WTC11 (cell line): ENCODE data around the gene TRABD. TPM values are rescaled to one million over a fixed set of nuclear protein-coding genes. Genes with fewer than 3 reads are reported as not detected.

ENCODE experiments used
- ATAC-seq: fragments of 200-7000 bp; cut with Tn5 transposase; 2 replicates; pipeline ENCODE4 v1.10.0; 2021; ENCODE audit warnings: mild to moderate bottlenecking, moderate library complexity
- CTCF ChIA-PET: fragments of 300-600 bp; sonication (Branson Sonifier 250); formaldehyde crosslinking; loops from one replicate; lab custom pipeline; 2021; ENCODE audit warnings: antibody characterized with exemption; lab: Charles Lee
- POLR2A ChIA-PET: fragments of 350-600 bp; sonication (Branson Sonifier 250); formaldehyde crosslinking; loops from one replicate; lab custom pipeline; 2021; ENCODE audit warnings: antibody characterized with exemption; lab: Charles Lee
- DNase-seq: peaks from one replicate; pipeline ENCODE4 v3.0.0; 2021; ENCODE audit warnings: low spot score
- H3K27ac Mint-ChIP-seq: 2 replicates; pipeline ENCODE4 v1.8.0; 2021; ENCODE audit warnings: mixed read lengths
- H3K27me3 Mint-ChIP-seq: 2 replicates; pipeline ENCODE4 v1.8.0; 2021; ENCODE audit warnings: low read depth, mild to moderate bottlenecking, moderate library complexity, mixed read lengths
- H3K36me3 Mint-ChIP-seq: 2 replicates; pipeline ENCODE4 v1.8.0; 2021; ENCODE audit warnings: mixed read lengths
- H3K4me1 Mint-ChIP-seq: 2 replicates; pipeline ENCODE4 v1.8.0; 2022; ENCODE audit warnings: mixed read lengths
- H3K4me3 Mint-ChIP-seq: 2 replicates; pipeline ENCODE4 v1.8.0; 2021; ENCODE audit warnings: mild to moderate bottlenecking, moderate library complexity, mixed read lengths
- H3K9me3 Mint-ChIP-seq: 2 replicates; pipeline ENCODE4 v1.8.0; 2021; ENCODE audit warnings: mixed read lengths
- CREB1 ChIP-seq: sonication (generic); formaldehyde crosslinking; IDR thresholded peaks from 2 replicates; pipeline ENCODE4 v1.8.0; 2023; ENCODE audit warnings: mild to moderate bottlenecking, missing genetic modification reagents
- CREM ChIP-seq: sonication (generic); formaldehyde crosslinking; IDR thresholded peaks from 2 replicates; pipeline ENCODE4 v1.8.1; 2022; ENCODE audit warnings: mild to moderate bottlenecking, missing genetic modification reagents, moderate library complexity
- ELF4 ChIP-seq: sonication (generic); formaldehyde crosslinking; IDR thresholded peaks from 2 replicates; pipeline ENCODE4 v1.8.1; 2022; ENCODE audit warnings: low read depth, mild to moderate bottlenecking, moderate library complexity, missing genetic modification reagents
- EMX1 ChIP-seq: fragments of 250-450 bp; sonication (Bioruptor Pico); IDR thresholded peaks from 2 replicates; pipeline ENCODE4 v1.8.0; 2021; ENCODE audit warnings: mild to moderate bottlenecking
- FOXP1 ChIP-seq: sonication (generic); formaldehyde crosslinking; IDR thresholded peaks from 2 replicates; pipeline ENCODE4 v1.8.0; 2022; ENCODE audit warnings: missing genetic modification reagents, mild to moderate bottlenecking, moderate library complexity, borderline replicate concordance
- IRF2 ChIP-seq: sonication (generic); formaldehyde crosslinking; IDR thresholded peaks from 2 replicates; pipeline ENCODE4 v1.8.0; 2022; ENCODE audit warnings: low read depth, missing genetic modification reagents, borderline replicate concordance
- KAT7 ChIP-seq: sonication (generic); formaldehyde crosslinking; IDR thresholded peaks from 2 replicates; pipeline ENCODE4 v1.8.1; 2023; ENCODE audit warnings: missing genetic modification reagents, mild to moderate bottlenecking, borderline replicate concordance
- ZBTB21 ChIP-seq: sonication (generic); formaldehyde crosslinking; IDR thresholded peaks from 2 replicates; pipeline ENCODE4 v1.8.1; 2023; ENCODE audit warnings: mild to moderate bottlenecking, missing genetic modification reagents, borderline replicate concordance
- ZNF423 ChIP-seq: fragments of 250-450 bp; sonication (Bioruptor Pico); IDR thresholded peaks from 2 replicates; pipeline ENCODE4 v2.1.2; 2022; ENCODE audit warnings: mild to moderate bottlenecking, moderate library complexity
- total RNA-seq: library from RNA; stranded (reverse); gene quantifications from 3 replicates; pipeline ENCODE4 v1.2.3, GENCODE V29; 2021
- TF ChIP-seq, protein P1 (sequence below): fragments of 250-450 bp; sonication (Bioruptor Pico); IDR thresholded peaks from 2 replicates; pipeline ENCODE4 v1.9.0; 2021; ENCODE audit warnings: mild to moderate bottlenecking
- TF ChIP-seq, protein P2 (sequence below): fragments of 250-450 bp; sonication (Bioruptor Pico); IDR thresholded peaks from 2 replicates; pipeline ENCODE4 v1.8.0; 2021; ENCODE audit warnings: mild to moderate bottlenecking
- TF ChIP-seq, protein P3 (sequence below): sonication (generic); formaldehyde crosslinking; conservative IDR thresholded peaks from 2 replicates; pipeline ENCODE4 v1.8.1; 2023; ENCODE audit warnings: mild to moderate bottlenecking, low read depth, missing genetic modification reagents, moderate library complexity
- TF ChIP-seq, protein P4 (sequence below): sonication (generic); formaldehyde crosslinking; IDR thresholded peaks from 2 replicates; pipeline ENCODE4 v1.8.1; 2022; ENCODE audit warnings: mild to moderate bottlenecking, moderate library complexity, missing genetic modification reagents
- TF ChIP-seq, protein P5 (sequence below): sonication (generic); formaldehyde crosslinking; IDR thresholded peaks from 2 replicates; pipeline ENCODE4 v1.8.0; 2023; ENCODE audit warnings: missing genetic modification reagents
- TF ChIP-seq, protein P6 (sequence below): sonication (generic); formaldehyde crosslinking; IDR thresholded peaks from 2 replicates; pipeline ENCODE4 v1.8.1; 2023; ENCODE audit warnings: mild to moderate bottlenecking, moderate library complexity, missing genetic modification reagents

The TRABD gene
- total RNA-seq, 1 experiment from 2014 or later: 90.4 TPM

DNA sequence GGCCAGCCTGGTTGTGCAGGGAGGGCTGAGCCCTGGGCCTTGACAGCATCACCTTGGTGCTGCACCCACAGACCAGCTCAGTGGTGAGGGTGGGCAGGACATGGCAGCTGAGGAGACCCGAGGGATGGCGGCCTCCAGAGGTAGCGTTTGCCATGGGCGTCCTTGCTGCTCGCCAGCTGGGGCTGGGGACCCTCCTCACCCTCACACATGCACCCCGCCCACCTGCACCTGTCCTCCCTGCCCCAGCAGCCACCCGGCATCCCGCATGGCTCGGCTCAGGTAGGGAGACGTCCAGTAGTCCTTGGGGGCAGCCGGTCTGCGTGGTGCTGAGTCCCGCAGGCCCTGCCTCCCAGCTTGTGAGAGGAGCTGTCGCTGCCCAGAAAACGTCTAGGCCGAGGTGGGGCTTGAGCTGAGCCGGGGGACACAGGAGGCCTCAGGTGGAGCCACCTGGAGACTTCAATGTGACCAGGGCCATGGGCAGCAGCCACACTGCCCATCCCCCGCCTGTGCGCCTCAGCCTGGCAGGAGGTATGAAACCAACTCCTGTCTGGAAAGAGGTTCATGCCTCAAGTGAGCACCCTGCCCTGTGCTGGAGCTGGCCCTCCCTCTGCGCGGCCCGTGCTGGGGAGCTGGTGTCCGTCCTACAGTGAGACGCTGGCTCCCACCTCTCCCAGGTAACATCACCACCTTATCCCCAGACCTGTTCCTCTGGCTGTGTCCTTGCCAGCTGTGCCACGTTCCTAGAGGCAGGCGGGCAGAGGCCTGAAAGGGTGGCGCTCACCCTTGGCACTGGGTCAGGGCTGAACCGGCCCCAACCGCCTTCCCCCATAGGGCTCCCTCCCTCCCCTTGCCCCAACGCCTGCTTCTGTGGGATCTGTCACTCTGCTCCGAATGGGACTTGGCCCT lies 3.3 kb upstream of the TRABD start:
- Mint-ChIP-seq H3K4me3 (no peak overlapping the region), H3K4me1 (peaks cover 6% of the 10 kb centered on the region), H3K36me3 (no peaks in the 10 kb centered on the region), H3K9me3 (no peaks in the 10 kb centered on the region), H3K27ac (no peak overlapping the region), H3K27me3 (no peaks in the 10 kb centered on the region; the same call in 1 of the 2 replicates)
- DNase-seq (no peak), ATAC-seq (no peak)
- CTCF ChIA-PET: interaction anchor here (2.2 kb wide), 1 partner anchor 8 kb away, joined by 7 read pairs; no protein-coding TSS in a partner anchor
- TF ChIP-seq ZNF423: no peak
- no peak for TF ChIP-seq CREB1
- TF ChIP-seq KAT7 (CRISPR knock-in tag): no peak
- TF ChIP-seq CREM (CRISPR knock-in tag): no peak
- TF ChIP-seq, protein P1, sequence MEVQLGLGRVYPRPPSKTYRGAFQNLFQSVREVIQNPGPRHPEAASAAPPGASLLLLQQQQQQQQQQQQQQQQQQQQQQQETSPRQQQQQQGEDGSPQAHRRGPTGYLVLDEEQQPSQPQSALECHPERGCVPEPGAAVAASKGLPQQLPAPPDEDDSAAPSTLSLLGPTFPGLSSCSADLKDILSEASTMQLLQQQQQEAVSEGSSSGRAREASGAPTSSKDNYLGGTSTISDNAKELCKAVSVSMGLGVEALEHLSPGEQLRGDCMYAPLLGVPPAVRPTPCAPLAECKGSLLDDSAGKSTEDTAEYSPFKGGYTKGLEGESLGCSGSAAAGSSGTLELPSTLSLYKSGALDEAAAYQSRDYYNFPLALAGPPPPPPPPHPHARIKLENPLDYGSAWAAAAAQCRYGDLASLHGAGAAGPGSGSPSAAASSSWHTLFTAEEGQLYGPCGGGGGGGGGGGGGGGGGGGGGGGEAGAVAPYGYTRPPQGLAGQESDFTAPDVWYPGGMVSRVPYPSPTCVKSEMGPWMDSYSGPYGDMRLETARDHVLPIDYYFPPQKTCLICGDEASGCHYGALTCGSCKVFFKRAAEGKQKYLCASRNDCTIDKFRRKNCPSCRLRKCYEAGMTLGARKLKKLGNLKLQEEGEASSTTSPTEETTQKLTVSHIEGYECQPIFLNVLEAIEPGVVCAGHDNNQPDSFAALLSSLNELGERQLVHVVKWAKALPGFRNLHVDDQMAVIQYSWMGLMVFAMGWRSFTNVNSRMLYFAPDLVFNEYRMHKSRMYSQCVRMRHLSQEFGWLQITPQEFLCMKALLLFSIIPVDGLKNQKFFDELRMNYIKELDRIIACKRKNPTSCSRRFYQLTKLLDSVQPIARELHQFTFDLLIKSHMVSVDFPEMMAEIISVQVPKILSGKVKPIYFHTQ (CRISPR knock-in tag): no peak
- TF ChIP-seq ELF4: no peak
- no peak for TF ChIP-seq EMX1 (CRISPR knock-in tag)
- TF ChIP-seq, protein P2, sequence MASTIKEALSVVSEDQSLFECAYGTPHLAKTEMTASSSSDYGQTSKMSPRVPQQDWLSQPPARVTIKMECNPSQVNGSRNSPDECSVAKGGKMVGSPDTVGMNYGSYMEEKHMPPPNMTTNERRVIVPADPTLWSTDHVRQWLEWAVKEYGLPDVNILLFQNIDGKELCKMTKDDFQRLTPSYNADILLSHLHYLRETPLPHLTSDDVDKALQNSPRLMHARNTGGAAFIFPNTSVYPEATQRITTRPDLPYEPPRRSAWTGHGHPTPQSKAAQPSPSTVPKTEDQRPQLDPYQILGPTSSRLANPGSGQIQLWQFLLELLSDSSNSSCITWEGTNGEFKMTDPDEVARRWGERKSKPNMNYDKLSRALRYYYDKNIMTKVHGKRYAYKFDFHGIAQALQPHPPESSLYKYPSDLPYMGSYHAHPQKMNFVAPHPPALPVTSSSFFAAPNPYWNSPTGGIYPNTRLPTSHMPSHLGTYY (CRISPR knock-in tag): no peak
- TF ChIP-seq, protein P3, sequence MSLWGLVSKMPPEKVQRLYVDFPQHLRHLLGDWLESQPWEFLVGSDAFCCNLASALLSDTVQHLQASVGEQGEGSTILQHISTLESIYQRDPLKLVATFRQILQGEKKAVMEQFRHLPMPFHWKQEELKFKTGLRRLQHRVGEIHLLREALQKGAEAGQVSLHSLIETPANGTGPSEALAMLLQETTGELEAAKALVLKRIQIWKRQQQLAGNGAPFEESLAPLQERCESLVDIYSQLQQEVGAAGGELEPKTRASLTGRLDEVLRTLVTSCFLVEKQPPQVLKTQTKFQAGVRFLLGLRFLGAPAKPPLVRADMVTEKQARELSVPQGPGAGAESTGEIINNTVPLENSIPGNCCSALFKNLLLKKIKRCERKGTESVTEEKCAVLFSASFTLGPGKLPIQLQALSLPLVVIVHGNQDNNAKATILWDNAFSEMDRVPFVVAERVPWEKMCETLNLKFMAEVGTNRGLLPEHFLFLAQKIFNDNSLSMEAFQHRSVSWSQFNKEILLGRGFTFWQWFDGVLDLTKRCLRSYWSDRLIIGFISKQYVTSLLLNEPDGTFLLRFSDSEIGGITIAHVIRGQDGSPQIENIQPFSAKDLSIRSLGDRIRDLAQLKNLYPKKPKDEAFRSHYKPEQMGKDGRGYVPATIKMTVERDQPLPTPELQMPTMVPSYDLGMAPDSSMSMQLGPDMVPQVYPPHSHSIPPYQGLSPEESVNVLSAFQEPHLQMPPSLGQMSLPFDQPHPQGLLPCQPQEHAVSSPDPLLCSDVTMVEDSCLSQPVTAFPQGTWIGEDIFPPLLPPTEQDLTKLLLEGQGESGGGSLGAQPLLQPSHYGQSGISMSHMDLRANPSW (CRISPR knock-in tag): no peak
- TF ChIP-seq, protein P4, sequence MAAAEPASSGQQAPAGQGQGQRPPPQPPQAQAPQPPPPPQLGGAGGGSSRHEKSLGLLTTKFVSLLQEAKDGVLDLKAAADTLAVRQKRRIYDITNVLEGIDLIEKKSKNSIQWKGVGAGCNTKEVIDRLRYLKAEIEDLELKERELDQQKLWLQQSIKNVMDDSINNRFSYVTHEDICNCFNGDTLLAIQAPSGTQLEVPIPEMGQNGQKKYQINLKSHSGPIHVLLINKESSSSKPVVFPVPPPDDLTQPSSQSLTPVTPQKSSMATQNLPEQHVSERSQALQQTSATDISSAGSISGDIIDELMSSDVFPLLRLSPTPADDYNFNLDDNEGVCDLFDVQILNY (CRISPR knock-in tag): no peak
- TF ChIP-seq, protein P5, sequence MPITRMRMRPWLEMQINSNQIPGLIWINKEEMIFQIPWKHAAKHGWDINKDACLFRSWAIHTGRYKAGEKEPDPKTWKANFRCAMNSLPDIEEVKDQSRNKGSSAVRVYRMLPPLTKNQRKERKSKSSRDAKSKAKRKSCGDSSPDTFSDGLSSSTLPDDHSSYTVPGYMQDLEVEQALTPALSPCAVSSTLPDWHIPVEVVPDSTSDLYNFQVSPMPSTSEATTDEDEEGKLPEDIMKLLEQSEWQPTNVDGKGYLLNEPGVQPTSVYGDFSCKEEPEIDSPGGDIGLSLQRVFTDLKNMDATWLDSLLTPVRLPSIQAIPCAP (CRISPR knock-in tag): no peak
- TF ChIP-seq FOXP1: no peak
- no peak for TF ChIP-seq IRF2 (CRISPR knock-in tag)
- TF ChIP-seq, protein P6, sequence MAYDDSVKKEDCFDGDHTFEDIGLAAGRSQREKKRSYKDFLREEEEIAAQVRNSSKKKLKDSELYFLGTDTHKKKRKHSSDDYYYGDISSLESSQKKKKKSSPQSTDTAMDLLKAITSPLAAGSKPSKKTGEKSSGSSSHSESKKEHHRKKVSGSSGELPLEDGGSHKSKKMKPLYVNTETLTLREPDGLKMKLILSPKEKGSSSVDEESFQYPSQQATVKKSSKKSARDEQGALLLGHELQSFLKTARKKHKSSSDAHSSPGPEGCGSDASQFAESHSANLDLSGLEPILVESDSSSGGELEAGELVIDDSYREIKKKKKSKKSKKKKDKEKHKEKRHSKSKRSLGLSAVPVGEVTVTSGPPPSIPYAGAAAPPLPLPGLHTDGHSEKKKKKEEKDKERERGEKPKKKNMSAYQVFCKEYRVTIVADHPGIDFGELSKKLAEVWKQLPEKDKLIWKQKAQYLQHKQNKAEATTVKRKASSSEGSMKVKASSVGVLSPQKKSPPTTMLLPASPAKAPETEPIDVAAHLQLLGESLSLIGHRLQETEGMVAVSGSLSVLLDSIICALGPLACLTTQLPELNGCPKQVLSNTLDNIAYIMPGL (CRISPR knock-in tag): no peak
- no peak for TF ChIP-seq ZBTB21 (CRISPR knock-in tag)
- POLR2A ChIA-PET: no interaction called here
